ENCODE data around the gene KRT28.
"Not testable (repeated sequence)": the region's sequence is repeated elsewhere in the genome, so short reads cannot be mapped to it uniquely, and the experiment has no call there.

Gene KRT28

DNA sequence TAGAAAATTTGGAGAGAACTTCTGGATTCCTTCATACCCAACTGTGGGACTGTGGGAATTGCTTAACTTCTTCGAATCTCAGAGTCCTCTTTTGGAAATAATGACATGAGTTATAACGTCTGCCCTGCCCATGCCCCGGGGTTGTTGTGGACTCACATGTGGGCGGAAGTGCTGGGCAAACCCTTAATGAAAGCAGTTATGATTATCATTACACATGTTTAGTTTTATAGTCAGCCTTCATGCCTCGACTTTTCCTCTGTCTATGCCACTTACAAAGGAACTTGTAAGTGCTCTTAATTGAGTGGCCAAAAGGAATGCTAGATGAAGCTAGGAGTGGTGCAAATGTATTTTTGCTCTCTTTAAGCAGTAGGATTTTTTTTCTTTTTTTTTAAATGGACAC lies 21.3 kb downstream of the KRT28 start:
- DNase-seq, result no peak

DNA sequence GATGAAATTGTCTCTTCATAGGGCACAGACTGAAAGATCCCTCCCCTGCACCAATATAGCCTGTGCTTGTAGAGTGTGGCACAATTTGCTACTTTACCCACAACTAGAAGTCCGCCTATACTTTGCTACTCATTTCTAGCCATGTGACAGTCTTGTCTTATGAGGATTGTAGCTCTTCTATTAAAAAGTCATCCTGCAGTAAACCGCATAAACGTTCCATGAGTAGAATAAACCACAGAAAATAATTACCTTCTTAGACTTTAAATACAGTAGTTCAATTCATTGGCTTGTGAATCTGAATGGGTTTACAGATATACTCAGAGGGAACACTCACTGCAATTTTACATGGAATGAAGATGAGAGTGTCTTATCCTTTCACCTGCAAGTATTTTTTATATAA lies 21.8 kb downstream of the KRT28 start:
- DNase-seq, result no peak

DNA sequence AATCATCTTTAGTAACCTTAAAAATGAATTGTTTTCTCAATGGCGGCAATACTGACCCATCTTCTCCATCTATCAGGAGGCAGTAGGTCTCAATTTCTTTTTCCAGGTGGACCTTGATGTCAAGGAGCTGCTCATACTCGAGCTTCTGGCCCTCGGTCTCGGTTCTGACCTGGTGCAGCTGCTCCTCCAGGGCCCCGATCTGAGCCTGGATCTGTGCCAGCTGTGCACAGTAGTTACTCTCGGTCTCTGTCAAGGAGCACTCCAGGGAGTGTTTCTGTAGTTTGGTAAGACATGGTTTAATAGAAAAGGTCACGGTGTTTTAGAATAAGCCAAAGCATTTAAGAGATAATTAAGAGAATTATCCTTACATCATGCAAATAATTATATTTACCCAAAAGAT lies 22.3 kb downstream of the KRT28 start:
- no peak for DNase-seq

DNA sequence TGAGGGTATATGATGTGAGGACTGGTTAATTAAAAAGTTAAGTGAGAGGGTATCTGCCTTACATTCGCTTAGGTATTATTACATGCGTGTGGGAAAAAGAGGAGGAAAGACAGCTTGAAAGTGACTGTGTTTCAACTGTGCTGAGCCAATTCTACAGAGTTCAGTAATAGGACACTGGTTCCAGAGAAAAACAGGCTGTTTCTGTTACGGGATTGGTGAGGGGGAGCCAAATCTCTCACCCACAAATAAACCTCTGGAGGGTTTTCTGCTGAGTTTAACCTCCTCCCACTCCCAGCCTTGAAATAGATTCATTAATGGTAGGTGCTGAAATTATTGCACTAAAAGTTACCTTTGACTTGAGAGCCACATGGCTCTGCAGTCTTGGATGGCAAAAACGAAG lies 23.8 kb downstream of the KRT28 start:
- DNase-seq, result no peak

DNA sequence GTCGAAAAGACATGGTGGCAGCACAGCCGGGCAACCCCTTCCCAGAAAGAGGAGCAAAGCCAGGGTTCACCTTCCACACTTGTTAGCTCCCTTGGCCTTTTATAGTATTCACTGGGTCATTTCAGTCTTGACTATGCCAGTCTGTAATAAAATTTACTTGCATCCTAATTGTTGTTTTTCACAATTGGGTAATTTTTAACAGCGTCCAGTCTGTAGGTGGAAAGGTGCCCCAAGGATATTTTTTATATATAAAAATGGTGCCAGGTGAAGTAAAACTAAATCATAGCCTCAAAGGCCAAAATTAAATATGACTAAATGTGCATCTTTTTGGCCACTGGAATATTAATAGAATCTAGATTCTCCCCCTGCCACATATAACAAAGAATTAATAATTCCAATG lies 27.7 kb downstream of the KRT28 start, which contains the start of gene KRT26:
KRT26 (minus strand) TSS at position 101 of the 400 bp plus-strand sequence; CDS start at position 13, 88 bp downstream.
- no peak for DNase-seq

DNA sequence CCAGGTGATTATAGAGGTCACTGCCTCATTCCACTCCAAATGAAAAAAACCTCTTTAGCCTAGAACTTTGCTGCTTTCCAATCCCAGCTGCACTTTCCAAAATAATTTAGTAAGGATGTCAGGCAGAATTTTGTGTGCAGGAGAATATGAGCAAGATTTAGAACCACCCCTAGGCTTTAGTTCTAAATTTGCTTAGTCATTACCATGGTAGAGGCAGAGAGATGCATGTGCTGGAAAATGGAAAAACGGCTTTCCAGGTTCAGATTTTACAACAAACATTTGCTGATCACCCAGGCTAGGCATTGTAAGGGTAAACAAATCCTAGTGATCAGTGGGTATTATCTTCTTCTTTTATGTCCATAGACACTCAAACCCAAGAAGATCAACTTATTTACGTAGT lies 34.1 kb downstream of the KRT28 start:
- DNase-seq, result no peak

DNA sequence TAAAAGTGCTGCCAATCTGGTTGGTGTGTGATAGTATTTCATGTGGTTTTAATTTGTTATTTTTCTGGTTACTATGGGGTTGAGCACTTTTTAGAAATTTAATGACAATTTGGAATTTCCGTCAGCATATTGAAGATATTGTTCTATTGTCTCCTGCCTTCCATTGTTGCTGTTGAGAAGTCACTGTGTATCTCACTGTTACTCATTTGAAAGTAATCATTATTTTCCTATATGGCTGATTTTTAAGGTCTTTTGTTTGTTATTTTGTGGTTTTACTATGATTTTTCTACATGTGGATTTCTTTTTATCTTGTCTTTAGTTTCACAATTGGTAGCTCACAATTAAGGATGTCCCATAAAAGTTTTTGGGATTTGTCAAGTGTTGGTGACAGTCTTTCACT lies 36.0 kb downstream of the KRT28 start:
- DNase-seq, result no peak

DNA sequence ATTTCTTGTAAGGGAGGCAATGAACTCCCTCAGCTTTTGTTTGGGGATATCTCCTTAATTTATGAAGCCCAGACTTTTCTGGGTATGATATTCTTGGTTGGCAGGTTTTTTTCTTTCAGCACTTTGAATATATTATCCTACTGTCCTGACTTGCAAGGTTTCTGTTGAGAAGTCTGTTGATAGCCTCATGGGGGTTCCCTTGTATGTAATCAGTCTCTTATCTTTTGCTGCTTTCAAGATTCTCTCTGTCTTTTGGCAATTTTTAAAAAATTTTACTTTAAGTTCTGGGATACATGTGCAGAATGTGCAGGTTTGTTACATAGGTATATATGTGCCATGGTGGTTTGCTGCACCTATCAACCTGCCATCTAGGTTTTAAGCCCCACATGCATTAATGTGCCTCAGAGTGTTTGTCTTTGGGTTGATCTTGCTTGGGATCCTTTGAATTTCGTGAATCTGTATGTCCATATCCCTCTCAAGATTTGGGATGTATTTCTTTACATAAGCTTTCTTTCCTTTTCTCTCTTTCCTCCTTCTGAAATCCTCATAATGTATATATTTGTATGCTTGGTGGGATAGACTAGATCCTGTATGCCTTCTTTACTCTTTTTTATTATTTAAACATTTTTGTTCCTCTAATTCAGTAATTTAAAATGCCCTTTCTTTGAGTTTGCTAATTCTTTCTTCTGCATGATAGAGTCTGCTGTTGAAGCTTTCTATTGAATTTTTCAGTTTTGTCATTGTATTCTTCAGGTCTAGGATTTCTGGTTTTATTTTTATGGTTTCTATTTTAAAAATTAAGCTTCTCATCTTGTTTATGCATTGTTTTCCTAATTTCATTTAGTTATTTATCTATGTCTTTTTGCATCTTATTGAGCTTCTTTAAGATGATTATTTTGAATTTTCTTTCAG lies 39.4 kb downstream of the KRT28 start:
- no peak for DNase-seq

DNA sequence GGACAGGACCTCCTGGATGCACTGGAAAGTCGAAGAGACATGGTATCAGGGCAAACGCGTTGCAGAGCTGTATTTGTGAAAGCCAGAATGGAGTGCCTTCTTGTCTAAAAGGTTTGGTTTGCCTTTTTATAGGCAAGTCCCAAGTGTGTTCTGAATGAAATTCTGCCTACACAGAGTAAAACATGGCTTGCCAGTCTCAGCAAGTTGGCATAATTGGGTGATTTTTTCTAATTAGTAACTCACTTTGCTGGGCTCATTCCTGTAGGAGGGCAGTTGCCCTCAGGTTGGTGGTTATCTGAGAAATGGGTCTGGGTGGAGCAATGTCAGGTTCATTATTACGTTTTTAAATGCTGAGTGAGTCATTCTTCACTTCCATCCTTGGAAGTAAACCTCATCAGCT lies 44.5 kb downstream of the KRT28 start, which contains the start of gene KRT25:
KRT25 (minus strand) TSS at position 101 of the 400 bp plus-strand sequence; CDS start at position 41, 60 bp downstream.
- no peak for DNase-seq

DNA sequence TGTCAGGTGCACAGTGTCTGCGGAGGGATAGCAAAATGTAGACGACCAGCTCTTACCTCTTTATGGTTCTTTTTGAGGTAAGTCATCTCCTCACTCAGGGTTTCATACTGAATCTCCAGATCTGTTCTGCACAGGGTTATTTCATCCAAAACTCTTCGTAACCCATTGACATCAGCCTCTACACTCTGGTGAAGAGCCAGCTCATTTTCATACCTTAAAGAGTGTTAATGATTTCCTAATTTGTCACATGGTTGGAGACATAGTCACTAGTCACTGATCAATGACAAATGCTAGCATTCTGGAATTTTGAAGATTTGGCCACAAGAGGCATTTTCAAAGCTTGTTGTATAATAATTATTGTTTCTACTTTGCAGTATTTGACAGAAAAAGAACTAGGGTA lies 46.0 kb downstream of the KRT28 start:
- DNase-seq, result no peak

DNA sequence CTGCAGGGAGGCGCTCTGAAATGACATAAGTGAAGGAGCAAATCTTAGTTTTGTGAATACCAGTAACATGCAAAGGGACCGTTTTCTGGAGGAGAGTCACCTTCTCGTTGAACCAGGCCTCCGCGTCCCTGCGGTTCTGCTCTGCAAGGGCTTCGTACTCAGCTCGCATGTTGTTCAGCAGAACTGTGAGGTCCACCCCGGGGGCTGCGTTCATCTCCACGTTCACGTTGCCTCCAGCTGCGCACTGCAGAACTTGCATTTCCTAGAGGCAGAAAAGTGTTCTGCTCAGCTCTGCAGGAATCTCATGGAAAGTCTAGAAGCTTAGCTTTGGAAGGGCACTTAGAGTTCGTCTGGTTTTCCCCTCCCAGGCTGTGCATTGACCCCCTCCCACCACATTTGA lies 48.7 kb downstream of the KRT28 start:
- no peak for DNase-seq

DNA sequence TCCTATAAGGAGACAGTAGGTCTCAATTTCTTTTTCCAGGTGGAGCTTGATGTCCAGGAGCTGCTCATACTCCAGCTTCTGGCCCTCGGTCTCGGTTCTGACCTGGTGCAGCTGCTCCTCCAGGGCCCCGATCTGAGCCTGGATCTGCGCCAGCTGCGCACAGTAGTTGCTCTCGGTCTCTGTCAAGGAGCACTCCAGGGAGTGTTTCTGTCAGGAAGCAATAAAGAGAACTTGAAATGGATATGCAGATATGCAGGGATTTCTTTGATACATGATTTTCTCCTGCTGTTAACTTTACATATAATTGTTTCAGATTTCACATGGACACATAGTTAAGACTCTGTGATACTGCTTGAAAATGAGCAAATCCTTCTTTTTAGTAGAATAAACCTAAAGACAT lies 49.4 kb downstream of the KRT28 start:
- no peak for DNase-seq

DNA sequence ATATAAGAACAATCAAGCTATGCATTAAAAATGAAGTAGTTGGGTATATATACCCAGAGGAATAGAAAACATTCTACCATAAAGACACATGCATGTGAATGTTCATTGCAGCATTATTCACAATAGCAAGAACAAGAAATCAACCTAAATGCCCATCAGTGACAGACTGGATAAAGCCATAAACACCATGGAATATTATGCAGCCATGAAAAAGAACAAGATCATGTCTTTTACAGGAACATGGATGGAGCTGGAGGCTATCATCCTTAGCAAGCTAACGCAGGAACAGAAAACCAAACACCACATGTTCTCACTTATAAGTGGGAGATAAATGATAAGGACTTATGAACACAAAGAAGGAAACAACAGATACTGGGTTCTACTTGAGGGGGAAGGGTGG lies 51.1 kb downstream of the KRT28 start:
- DNase-seq, result not testable (repeated sequence)

All from NCI-H1048 (cell line).